HepG2 (cell line): ENCODE measurements around the gene TECTB. TPM values are rescaled to one million over a fixed set of nuclear protein-coding genes. Genes with fewer than 3 reads are reported as not detected.

Experiments
- ATF7 ChIP-seq, 2 experiments: fragments of 450-650 bp in 1 of 2; sonication (generic) in 1 of 2; formaldehyde crosslinking in 1 of 2; IDR thresholded peaks; 2 replicates each; pipeline versions ENCODE4 v1.4.0 to v1.6.1; 2016 to 2020; ENCODE audit warnings: antibody characterized with exemption in 1 of 2, mild to moderate bottlenecking in 1 of 2, missing genetic modification reagents in 1 of 2
- BCLAF1 ChIP-seq: fragments of 450-650 bp; IDR thresholded peaks from 2 replicates; pipeline ENCODE4 v1.6.1; 2017; ENCODE audit warnings: mild to moderate bottlenecking
- FIP1L1 ChIP-seq: fragments of 200-400 bp; formaldehyde crosslinking; IDR thresholded peaks from 2 replicates; pipeline ENCODE4 v1.6.1; 2018; ENCODE audit warnings: low read depth, mild to moderate bottlenecking, low read length, moderate library complexity, borderline replicate concordance; ENCODE audit not compliant: insufficient read depth
- HINFP ChIP-seq: sonication (generic); formaldehyde crosslinking; IDR thresholded peaks from 2 replicates; pipeline ENCODE4 v1.4.0; 2020; ENCODE audit warnings: low read depth, mild to moderate bottlenecking, missing genetic modification reagents
- JDP2 ChIP-seq: sonication (generic); formaldehyde crosslinking; IDR thresholded peaks from 2 replicates; pipeline ENCODE4 v1.8.1; 2022; ENCODE audit warnings: missing genetic modification reagents, borderline replicate concordance
- KDM1A ChIP-seq: IDR thresholded peaks from 2 replicates; pipeline ENCODE4 v1.6.1; 2016; ENCODE audit warnings: missing compliant biosample characterization
- KLF15 ChIP-seq: sonication (generic); formaldehyde crosslinking; IDR thresholded peaks from 2 replicates; pipeline ENCODE4 v1.8.1; 2023; ENCODE audit warnings: borderline replicate concordance, mild to moderate bottlenecking, inconsistent platforms, missing genetic modification reagents, mixed read lengths
- NFE2L2 ChIP-seq: fragments of 150-350 bp; IDR thresholded peaks from 2 replicates; pipeline ENCODE4 v1.6.1; 2014; ENCODE audit warnings: low read length
- PAWR ChIP-seq: sonication (generic); formaldehyde crosslinking; IDR thresholded peaks from 2 replicates; pipeline ENCODE4 v1.4.0; 2020; ENCODE audit warnings: missing genetic modification reagents, mild to moderate bottlenecking, borderline replicate concordance
- PAX8 ChIP-seq: sonication (generic); formaldehyde crosslinking; IDR thresholded peaks from 2 replicates; pipeline ENCODE4 v1.8.0; 2022; ENCODE audit warnings: mild to moderate bottlenecking, missing genetic modification reagents, borderline replicate concordance
- POLR2AphosphoS5 ChIP-seq: IDR thresholded peaks from 2 replicates; pipeline ENCODE4 v1.6.1; 2012; ENCODE audit warnings: low read depth, low read length
- TCF12 ChIP-seq, 2 experiments: fragments of 450-650 bp in 1 of 2; sonication (generic) in 1 of 2; formaldehyde crosslinking in 1 of 2; IDR thresholded peaks; 2 replicates each; pipeline versions ENCODE4 v1.6.1 to v1.8.0; 2017 to 2022; ENCODE audit warnings: antibody characterized with exemption in 1 of 2, mild to moderate bottlenecking in 1 of 2, missing genetic modification reagents in 1 of 2, moderate library complexity in 1 of 2
- ZBTB42 ChIP-seq: sonication (generic); formaldehyde crosslinking; IDR thresholded peaks from 2 replicates; pipeline ENCODE4 v1.5.0; 2020; ENCODE audit warnings: mild to moderate bottlenecking, missing genetic modification reagents
- ZNF678 ChIP-seq: sonication (generic); formaldehyde crosslinking; IDR thresholded peaks from 2 replicates; pipeline ENCODE4 v1.4.0; 2020; ENCODE audit warnings: mild to moderate bottlenecking, missing genetic modification reagents
- ZSCAN20 ChIP-seq: sonication (generic); formaldehyde crosslinking; IDR thresholded peaks from 2 replicates; pipeline ENCODE4 v1.4.0; 2020; ENCODE audit warnings: missing genetic modification reagents, mild to moderate bottlenecking, borderline replicate concordance
- ZSCAN29 ChIP-seq: sonication (generic); formaldehyde crosslinking; conservative IDR thresholded peaks from 2 replicates; pipeline ENCODE4 v1.4.0; 2020; ENCODE audit warnings: mild to moderate bottlenecking, missing genetic modification reagents
- polyA plus RNA-seq, 8 experiments: library from polyadenylated mRNA; depleted of rRNA in 3 of 8; stranded (reverse) in 7 of 8; unstranded in 1 of 8; fragments of >200 nt; fragmentation: Illumina TruSeq in 4 of 8; extraction: Trizol in 4 of 8; gene quantifications; 2 replicates each; pipeline versions ENCODE4 v1.2.1 to v1.2.3, GENCODE V29; 2011 to 2016; ENCODE audit warnings: low read depth in 4 of 8, missing spikeins in 1 of 8, mixed read lengths in 1 of 8; ENCODE audit not compliant: insufficient read depth in 1 of 8
- total RNA-seq, 5 experiments: library from RNA; depleted of rRNA; stranded (reverse); fragments of >200 nt; fragmentation: Illumina TruSeq; extraction: Trizol; gene quantifications; 2 replicates each; pipeline ENCODE4 v1.2.3, GENCODE V29; 2016; ENCODE audit warnings: low read depth in 1 of 5
- TF ChIP-seq, protein P1 (sequence below): sonication (generic); formaldehyde crosslinking; conservative IDR thresholded peaks from 2 replicates; pipeline ENCODE4 v1.8.0; 2022; ENCODE audit warnings: mild to moderate bottlenecking, moderate library complexity, missing genetic modification reagents
- TF ChIP-seq, protein P2 (sequence below): sonication (generic); formaldehyde crosslinking; conservative IDR thresholded peaks from 2 replicates; pipeline ENCODE4 v1.8.0; 2022; ENCODE audit warnings: missing genetic modification reagents
- TF ChIP-seq, protein P3 (sequence below): sonication (generic); formaldehyde crosslinking; IDR thresholded peaks from 2 replicates; pipeline ENCODE4 v1.8.1; 2023; ENCODE audit warnings: mild to moderate bottlenecking, missing genetic modification reagents

Gene TECTB
- total and polyA plus RNA-seq, 2 of the 13 experiments (the other 11 are each of a cell fraction or from before 2014, with no cell fraction given) = 0.78 to 1.8 TPM

DNA sequence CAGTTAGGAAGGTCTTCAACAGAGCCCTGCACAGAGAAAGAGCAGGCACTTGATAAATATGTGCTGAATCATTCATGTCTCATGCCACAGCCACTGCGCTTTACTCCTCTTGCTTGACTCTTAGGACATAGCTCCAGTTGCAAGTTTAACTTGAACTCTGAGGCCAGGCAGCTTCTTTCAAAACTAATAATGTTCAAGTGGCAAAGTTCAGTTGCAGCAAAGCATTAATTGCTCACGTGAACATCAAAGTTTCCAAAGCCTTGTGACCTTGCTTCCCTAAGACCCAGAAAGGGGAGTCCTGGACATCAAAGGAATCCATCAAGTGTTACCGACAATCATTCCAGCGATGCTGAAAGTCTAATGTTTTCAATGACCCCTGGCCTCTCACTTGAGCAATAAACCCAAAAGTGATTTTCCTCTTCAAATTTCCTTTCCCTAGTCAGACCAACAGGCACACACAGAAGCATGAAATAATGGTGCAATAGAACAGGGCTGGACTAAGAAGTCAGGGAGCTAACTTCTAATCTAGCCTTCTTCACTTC, 21.8 kb upstream of the TECTB start (continued):
- TF ChIP-seq ATF7 (IDR thresholded peaks at IDR 0.05) = peak; percentile 40
- peak; percentile 85; the same call in 1 of the 2 replicates for TF ChIP-seq ATF7 (CRISPR knock-in tag; IDR thresholded peaks at IDR 0.05)
- TF ChIP-seq, protein P1, sequence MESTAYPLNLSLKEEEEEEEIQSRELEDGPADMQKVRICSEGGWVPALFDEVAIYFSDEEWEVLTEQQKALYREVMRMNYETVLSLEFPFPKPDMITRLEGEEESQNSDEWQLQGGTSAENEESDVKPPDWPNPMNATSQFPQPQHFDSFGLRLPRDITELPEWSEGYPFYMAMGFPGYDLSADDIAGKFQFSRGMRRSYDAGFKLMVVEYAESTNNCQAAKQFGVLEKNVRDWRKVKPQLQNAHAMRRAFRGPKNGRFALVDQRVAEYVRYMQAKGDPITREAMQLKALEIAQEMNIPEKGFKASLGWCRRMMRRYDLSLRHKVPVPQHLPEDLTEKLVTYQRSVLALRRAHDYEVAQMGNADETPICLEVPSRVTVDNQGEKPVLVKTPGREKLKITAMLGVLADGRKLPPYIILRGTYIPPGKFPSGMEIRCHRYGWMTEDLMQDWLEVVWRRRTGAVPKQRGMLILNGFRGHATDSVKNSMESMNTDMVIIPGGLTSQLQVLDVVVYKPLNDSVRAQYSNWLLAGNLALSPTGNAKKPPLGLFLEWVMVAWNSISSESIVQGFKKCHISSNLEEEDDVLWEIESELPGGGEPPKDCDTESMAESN (CRISPR knock-in tag) = peak; percentile 94
- TF ChIP-seq, protein P2, sequence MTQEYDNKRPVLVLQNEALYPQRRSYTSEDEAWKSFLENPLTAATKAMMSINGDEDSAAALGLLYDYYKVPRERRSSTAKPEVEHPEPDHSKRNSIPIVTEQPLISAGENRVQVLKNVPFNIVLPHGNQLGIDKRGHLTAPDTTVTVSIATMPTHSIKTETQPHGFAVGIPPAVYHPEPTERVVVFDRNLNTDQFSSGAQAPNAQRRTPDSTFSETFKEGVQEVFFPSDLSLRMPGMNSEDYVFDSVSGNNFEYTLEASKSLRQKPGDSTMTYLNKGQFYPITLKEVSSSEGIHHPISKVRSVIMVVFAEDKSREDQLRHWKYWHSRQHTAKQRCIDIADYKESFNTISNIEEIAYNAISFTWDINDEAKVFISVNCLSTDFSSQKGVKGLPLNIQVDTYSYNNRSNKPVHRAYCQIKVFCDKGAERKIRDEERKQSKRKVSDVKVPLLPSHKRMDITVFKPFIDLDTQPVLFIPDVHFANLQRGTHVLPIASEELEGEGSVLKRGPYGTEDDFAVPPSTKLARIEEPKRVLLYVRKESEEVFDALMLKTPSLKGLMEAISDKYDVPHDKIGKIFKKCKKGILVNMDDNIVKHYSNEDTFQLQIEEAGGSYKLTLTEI (CRISPR knock-in tag) = no peak
- no peak; the same call in 1 of the 2 replicates for TF ChIP-seq JDP2 (CRISPR knock-in tag)
- 0 out of 2 replicates have a peak, but pooled peaks have one; percentile 68 for TF ChIP-seq ZNF678 (CRISPR knock-in tag)
- TF ChIP-seq, protein P3, sequence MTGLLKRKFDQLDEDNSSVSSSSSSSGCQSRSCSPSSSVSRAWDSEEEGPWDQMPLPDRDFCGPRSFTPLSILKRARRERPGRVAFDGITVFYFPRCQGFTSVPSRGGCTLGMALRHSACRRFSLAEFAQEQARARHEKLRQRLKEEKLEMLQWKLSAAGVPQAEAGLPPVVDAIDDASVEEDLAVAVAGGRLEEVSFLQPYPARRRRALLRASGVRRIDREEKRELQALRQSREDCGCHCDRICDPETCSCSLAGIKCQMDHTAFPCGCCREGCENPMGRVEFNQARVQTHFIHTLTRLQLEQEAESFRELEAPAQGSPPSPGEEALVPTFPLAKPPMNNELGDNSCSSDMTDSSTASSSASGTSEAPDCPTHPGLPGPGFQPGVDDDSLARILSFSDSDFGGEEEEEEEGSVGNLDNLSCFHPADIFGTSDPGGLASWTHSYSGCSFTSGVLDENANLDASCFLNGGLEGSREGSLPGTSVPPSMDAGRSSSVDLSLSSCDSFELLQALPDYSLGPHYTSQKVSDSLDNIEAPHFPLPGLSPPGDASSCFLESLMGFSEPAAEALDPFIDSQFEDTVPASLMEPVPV (CRISPR knock-in tag) = peak; percentile 53; the same call in 1 of the 2 replicates
- TF ChIP-seq PAWR (CRISPR knock-in tag) = no peak
- TF ChIP-seq KLF15 (CRISPR knock-in tag) = no peak
- no peak for TF ChIP-seq PAX8 (CRISPR knock-in tag)
- TF ChIP-seq ZBTB42 (CRISPR knock-in tag) = no peak
- peak; percentile 99 for TF ChIP-seq NFE2L2
- peak; percentile 54; the same call in 1 of the 2 replicates for TF ChIP-seq POLR2AphosphoS5
- peak; percentile 96 for TF ChIP-seq ZSCAN29 (CRISPR knock-in tag)
- no peak for TF ChIP-seq ZSCAN20 (CRISPR knock-in tag)
- no peak for TF ChIP-seq TCF12 (IDR thresholded peaks at IDR 0.05)
- TF ChIP-seq TCF12 (CRISPR knock-in tag; IDR thresholded peaks at IDR 0.05) = peak; percentile 99
- peak; percentile 92 for TF ChIP-seq HINFP (CRISPR knock-in tag)
- no peak for TF ChIP-seq BCLAF1
- peak; percentile 85 for TF ChIP-seq KDM1A (CRISPR knock-in tag)
- no peak for TF ChIP-seq FIP1L1
